ENCODE measurements around the gene KLF11.

- TF ChIP-seq EP300 (IDR thresholded peaks at IDR 0.05) = no peak
- TF ChIP-seq, protein P1, sequence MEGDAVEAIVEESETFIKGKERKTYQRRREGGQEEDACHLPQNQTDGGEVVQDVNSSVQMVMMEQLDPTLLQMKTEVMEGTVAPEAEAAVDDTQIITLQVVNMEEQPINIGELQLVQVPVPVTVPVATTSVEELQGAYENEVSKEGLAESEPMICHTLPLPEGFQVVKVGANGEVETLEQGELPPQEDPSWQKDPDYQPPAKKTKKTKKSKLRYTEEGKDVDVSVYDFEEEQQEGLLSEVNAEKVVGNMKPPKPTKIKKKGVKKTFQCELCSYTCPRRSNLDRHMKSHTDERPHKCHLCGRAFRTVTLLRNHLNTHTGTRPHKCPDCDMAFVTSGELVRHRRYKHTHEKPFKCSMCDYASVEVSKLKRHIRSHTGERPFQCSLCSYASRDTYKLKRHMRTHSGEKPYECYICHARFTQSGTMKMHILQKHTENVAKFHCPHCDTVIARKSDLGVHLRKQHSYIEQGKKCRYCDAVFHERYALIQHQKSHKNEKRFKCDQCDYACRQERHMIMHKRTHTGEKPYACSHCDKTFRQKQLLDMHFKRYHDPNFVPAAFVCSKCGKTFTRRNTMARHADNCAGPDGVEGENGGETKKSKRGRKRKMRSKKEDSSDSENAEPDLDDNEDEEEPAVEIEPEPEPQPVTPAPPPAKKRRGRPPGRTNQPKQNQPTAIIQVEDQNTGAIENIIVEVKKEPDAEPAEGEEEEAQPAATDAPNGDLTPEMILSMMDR (IDR thresholded peaks at IDR 0.05) = no peak
- no peak for TF ChIP-seq POLR2A (IDR thresholded peaks at IDR 0.05)
- TF ChIP-seq POLR2AphosphoS5 (IDR thresholded peaks at IDR 0.05) = no peak
Measured at GRCh38 chr2:10038716-10039115, 4.6 kb upstream of the KLF11 start.

Data from upper lobe of left lung (tissue), 4 donors.